ENCODE measurements around the gene BPI. TPM values are rescaled to one million over a fixed set of nuclear protein-coding genes. Genes with fewer than 3 reads are reported as not detected.

The BPI gene
- total and polyA plus RNA-seq, 2 donors (not counting 1 experiment from before 2014, with no cell fraction given): 0.10 to 0.44 TPM

DNA sequence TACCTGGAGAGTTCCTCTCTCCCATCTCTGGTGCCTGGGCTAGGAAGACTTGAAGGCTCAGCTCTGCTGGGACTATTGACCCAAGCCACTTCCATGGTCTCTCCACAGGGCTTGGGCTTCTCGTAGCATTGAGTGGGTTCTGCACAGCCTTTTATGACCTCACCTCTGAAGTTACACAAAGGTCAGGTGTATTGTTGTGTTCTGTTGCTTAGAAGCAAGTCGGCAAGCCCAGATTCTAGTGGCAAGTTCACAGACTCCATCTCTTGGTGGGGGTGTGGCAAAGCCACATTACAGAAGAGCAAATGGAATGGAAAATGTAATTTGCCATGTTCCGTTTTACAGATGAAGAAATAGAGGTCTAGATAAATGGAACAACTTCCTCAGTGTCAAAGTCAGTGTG, 13.5 kb downstream of the BPI start:
- no peak for TF ChIP-seq EZH2 (IDR thresholded peaks at IDR 0.05; ENCODE audit: borderline replicate concordance, insufficient read depth, low read depth, low read length, poor library complexity, severe bottlenecking)
- TF ChIP-seq, protein P1, sequence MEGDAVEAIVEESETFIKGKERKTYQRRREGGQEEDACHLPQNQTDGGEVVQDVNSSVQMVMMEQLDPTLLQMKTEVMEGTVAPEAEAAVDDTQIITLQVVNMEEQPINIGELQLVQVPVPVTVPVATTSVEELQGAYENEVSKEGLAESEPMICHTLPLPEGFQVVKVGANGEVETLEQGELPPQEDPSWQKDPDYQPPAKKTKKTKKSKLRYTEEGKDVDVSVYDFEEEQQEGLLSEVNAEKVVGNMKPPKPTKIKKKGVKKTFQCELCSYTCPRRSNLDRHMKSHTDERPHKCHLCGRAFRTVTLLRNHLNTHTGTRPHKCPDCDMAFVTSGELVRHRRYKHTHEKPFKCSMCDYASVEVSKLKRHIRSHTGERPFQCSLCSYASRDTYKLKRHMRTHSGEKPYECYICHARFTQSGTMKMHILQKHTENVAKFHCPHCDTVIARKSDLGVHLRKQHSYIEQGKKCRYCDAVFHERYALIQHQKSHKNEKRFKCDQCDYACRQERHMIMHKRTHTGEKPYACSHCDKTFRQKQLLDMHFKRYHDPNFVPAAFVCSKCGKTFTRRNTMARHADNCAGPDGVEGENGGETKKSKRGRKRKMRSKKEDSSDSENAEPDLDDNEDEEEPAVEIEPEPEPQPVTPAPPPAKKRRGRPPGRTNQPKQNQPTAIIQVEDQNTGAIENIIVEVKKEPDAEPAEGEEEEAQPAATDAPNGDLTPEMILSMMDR (IDR thresholded peaks at IDR 0.05): no peak
- no peak for DNase-seq
- peaks cover 0 to 9% (median 0%) of the 10 kb centered on the region in 4 experiments for H3K27me3 ChIP-seq (replicated peaks in 1 of 4; ENCODE audit: control extremely low read depth in 1 of 4, control insufficient read depth in 3 of 4, insufficient read depth in 4 of 4, low read length in 3 of 4)

DNA sequence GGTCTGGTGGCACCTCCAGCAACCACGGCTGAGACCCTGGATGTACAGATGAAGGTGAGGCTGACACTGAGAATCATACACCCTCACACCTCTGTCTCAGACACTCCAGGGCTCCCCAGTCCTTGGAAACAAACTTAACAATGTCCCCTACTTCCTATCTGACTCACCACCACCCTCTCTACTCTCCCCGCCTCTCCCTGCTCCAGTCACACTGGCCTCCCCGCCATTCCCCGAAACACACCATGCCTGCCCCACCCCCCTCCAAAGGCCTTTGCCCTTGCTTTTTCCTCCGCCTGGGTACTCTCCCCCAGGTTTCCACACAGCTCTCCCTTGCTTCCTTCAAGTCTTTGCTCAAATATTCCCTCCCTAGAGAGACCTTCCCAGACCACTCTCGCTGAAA, 16.3 kb downstream of the BPI start:
- no peak overlapping the region for H3K4me2 ChIP-seq (replicated peaks; ENCODE audit: low read depth, low read length, poor library complexity, severe bottlenecking)
- H3K79me2 ChIP-seq (ENCODE audit: control insufficient read depth, insufficient read depth, low read length): no peaks in the 10 kb centered on the region
- no peak overlapping the region for H3K27ac Mint-ChIP-seq
- no peaks in the 10 kb centered on the region for H3K9me3 ChIP-seq (ENCODE audit: control extremely low read depth in 1 of 3, control insufficient read depth in 2 of 3, insufficient read depth in 1 of 3, low read length in 2 of 3)
- WGBS (ENCODE audit: insufficient coverage): 58% methylated on average over 6 of the region's 6 CpGs
- no peak overlapping the region for H3K4me3 ChIP-seq (ENCODE audit: control extremely low read depth in 1 of 5, extremely low read depth in 1 of 5, insufficient read depth in 1 of 5, low read depth in 2 of 5, low read length in 4 of 5)
- no peak overlapping the region for H3K4me3 Mint-ChIP-seq
- POLR2A ChIA-PET: no interaction called here
- H3K36me3 ChIP-seq (replicated peaks in 1 of 2; ENCODE audit: control extremely low read depth in 1 of 2, control insufficient read depth in 1 of 2, extremely low read depth in 1 of 2, insufficient read depth in 2 of 2, low read length in 1 of 2): no peaks in the 10 kb centered on the region
- no peak overlapping the region for H3K9ac ChIP-seq (ENCODE audit: low read length)
- no peaks in the 10 kb centered on the region for H3K4me1 ChIP-seq (ENCODE audit: control insufficient read depth in 2 of 2, insufficient read depth in 2 of 2, low read length in 2 of 2)
- CTCF ChIA-PET: interaction anchor here (0.6 to 1.0 kb wide), 2 partner anchors 262 to 290 kb away, joined by 3 read pairs; no protein-coding TSS in a partner anchor
- intact Hi-C loops (cut with micrococcal nuclease): no loop called here
- ATAC-seq (ENCODE audit: low read depth): no peak
- H3K27me3 ChIP-seq (replicated peaks in 1 of 4; ENCODE audit: control extremely low read depth in 1 of 4, control insufficient read depth in 3 of 4, insufficient read depth in 4 of 4, low read length in 3 of 4): peaks cover 0 to 9% (median 0%) of the 10 kb centered on the region in 4 experiments
- no peaks in the 10 kb centered on the region for H3K9me3 Mint-ChIP-seq (ENCODE audit: insufficient read depth)
- no peaks in the 10 kb centered on the region for H4K20me1 ChIP-seq (ENCODE audit: control insufficient read depth, insufficient read depth, low read length, poor library complexity, severe bottlenecking)
- H3K4me1 Mint-ChIP-seq: no peaks in the 10 kb centered on the region
- TF ChIP-seq EZH2 (IDR thresholded peaks at IDR 0.05; ENCODE audit: borderline replicate concordance, insufficient read depth, low read depth, low read length, poor library complexity, severe bottlenecking): no peak
- TF ChIP-seq, protein P1 (IDR thresholded peaks at IDR 0.05): no peak
- H2AFZ ChIP-seq (ENCODE audit: insufficient read depth, low read depth, low read length, poor library complexity, severe bottlenecking): no peak overlapping the region
- DNase-seq: no peak
- peaks cover 33% of the 10 kb centered on the region for H3K27me3 Mint-ChIP-seq
- no peak overlapping the region for H3K27ac ChIP-seq (ENCODE audit: low read length in 2 of 2)

More for the DNA sequence above, 13.5 kb downstream of the BPI start:
- H2AFZ ChIP-seq (ENCODE audit: insufficient read depth, low read depth, low read length, poor library complexity, severe bottlenecking): no peak overlapping the region
- H3K36me3 ChIP-seq (replicated peaks in 1 of 2; ENCODE audit: control extremely low read depth in 1 of 2, control insufficient read depth in 1 of 2, extremely low read depth in 1 of 2, insufficient read depth in 2 of 2, low read length in 1 of 2): no peaks in the 10 kb centered on the region
- no peak for ATAC-seq (ENCODE audit: low read depth)
- POLR2A ChIA-PET: no interaction called here
- no peaks in the 10 kb centered on the region for H3K4me1 ChIP-seq (ENCODE audit: control insufficient read depth in 2 of 2, insufficient read depth in 2 of 2, low read length in 2 of 2)
- CTCF ChIA-PET: no interaction called here
- Mint-ChIP-seq H3K9me3 (ENCODE audit: insufficient read depth) (no peaks in the 10 kb centered on the region), H3K4me3 (no peak overlapping the region), H3K4me1 (no peaks in the 10 kb centered on the region), H3K27me3 (peaks cover 35% of the 10 kb centered on the region), H3K27ac (no peak overlapping the region)
- H3K4me3 ChIP-seq (ENCODE audit: control extremely low read depth in 1 of 5, extremely low read depth in 1 of 5, insufficient read depth in 1 of 5, low read depth in 2 of 5, low read length in 4 of 5): no peak overlapping the region
- H3K27ac ChIP-seq (ENCODE audit: low read length in 2 of 2): no peak overlapping the region
- WGBS (ENCODE audit: insufficient coverage): 96% methylated on average over 2 of the region's 3 CpGs
- peaks cover 0 to 4% (median 0%) of the 10 kb centered on the region in 3 donors for H3K9me3 ChIP-seq (ENCODE audit: control extremely low read depth in 1 of 3, control insufficient read depth in 2 of 3, insufficient read depth in 1 of 3, low read length in 2 of 3)
- no peaks in the 10 kb centered on the region for H4K20me1 ChIP-seq (ENCODE audit: control insufficient read depth, insufficient read depth, low read length, poor library complexity, severe bottlenecking)
- intact Hi-C loops (cut with micrococcal nuclease): no loop called here
- no peak overlapping the region for H3K9ac ChIP-seq (ENCODE audit: low read length)
- no peaks in the 10 kb centered on the region for H3K79me2 ChIP-seq (ENCODE audit: control insufficient read depth, insufficient read depth, low read length)
- no peak overlapping the region for H3K4me2 ChIP-seq (replicated peaks; ENCODE audit: low read depth, low read length, poor library complexity, severe bottlenecking)

All from B cell (primary cell).